ENCODE data around the gene SKIC2.

- no peak for TF ChIP-seq POLR2A (IDR thresholded peaks at IDR 0.05; ENCODE audit: low read depth, low read length)
- TF ChIP-seq SPI1 (IDR thresholded peaks at IDR 0.05; ENCODE audit: low read depth, low read length) = no peak
- TF ChIP-seq POLR2AphosphoS5 (IDR thresholded peaks at IDR 0.05; ENCODE audit: low read depth, low read length) = no peak
- no peak for TF ChIP-seq PAX5 (IDR thresholded peaks at IDR 0.05; ENCODE audit: insufficient read depth, low read length, severe bottlenecking)
- TF ChIP-seq TAF1 (IDR thresholded peaks at IDR 0.05; ENCODE audit: low read depth, low read length) = no peak
Measured at GRCh38 chr6:31965700-31966099, 6.7 kb downstream of the SKIC2 start.

Measured in GM12891 (cell line).